ENCODE results near the gene SPR.

The SPR gene

GRCh38 chr2:72889991-72890390 is 2.8 kb downstream of the SPR start:
- no peak for TF ChIP-seq CTCF (conservative IDR thresholded peaks at IDR 0.05; ENCODE audit: low read depth, low read length)
- no peak for DNase-seq (ENCODE audit: low read depth)
- no peak overlapping the region for H3K4me3 ChIP-seq (ENCODE audit: low read depth, low read length)

- TF ChIP-seq CTCF (conservative IDR thresholded peaks at IDR 0.05; ENCODE audit: low read depth, low read length) = no peak
- no peak for DNase-seq (ENCODE audit: low read depth)
- no peak overlapping the region for H3K4me3 ChIP-seq (ENCODE audit: low read depth, low read length)
These were observed 4.0 kb downstream of the SPR start for GRCh38 chr2:72891091-72891818.

GRCh38 chr2:72892506-72893173 is 5.4 kb downstream of the SPR start:
- DNase-seq (ENCODE audit: low read depth) = peak; percentile 81
- H3K4me3 ChIP-seq (ENCODE audit: low read depth, low read length) = no peak overlapping the region
- peak; percentile 90 for TF ChIP-seq CTCF (conservative IDR thresholded peaks at IDR 0.05; ENCODE audit: low read depth, low read length)

GRCh38 chr2:72893594-72894319 is 6.5 kb downstream of the SPR start:
- no peak overlapping the region for H3K4me3 ChIP-seq (ENCODE audit: low read depth, low read length)
- DNase-seq (ENCODE audit: low read depth) = peak; percentile 85
- peak; percentile 87 for TF ChIP-seq CTCF (conservative IDR thresholded peaks at IDR 0.05; ENCODE audit: low read depth, low read length)

- no peak overlapping the region for H3K4me3 ChIP-seq (ENCODE audit: low read depth, low read length)
- no peak for DNase-seq (ENCODE audit: low read depth)
- no peak for TF ChIP-seq CTCF (conservative IDR thresholded peaks at IDR 0.05; ENCODE audit: low read depth, low read length)
These were observed 7.3 kb downstream of the SPR start for GRCh38 chr2:72894514-72894913.

GRCh38 chr2:72895154-72895553 is 7.9 kb downstream of the SPR start:
- no peak for DNase-seq (ENCODE audit: low read depth)
- TF ChIP-seq CTCF (conservative IDR thresholded peaks at IDR 0.05; ENCODE audit: low read depth, low read length) = no peak
- no peak overlapping the region for H3K4me3 ChIP-seq (ENCODE audit: low read depth, low read length)

Data from choroid plexus epithelial cell (primary cell).